ENCODE results near the gene TMEM218. TPM values are rescaled to one million over a fixed set of nuclear protein-coding genes. Genes with fewer than 3 reads are reported as not detected.
A peak's percentile ranks its signal among the peaks of the same experiment; 100 is the strongest.

The TMEM218 gene
- total RNA-seq, 2 donors from 2014 or later, result 8.3 to 15.3 TPM

DNA sequence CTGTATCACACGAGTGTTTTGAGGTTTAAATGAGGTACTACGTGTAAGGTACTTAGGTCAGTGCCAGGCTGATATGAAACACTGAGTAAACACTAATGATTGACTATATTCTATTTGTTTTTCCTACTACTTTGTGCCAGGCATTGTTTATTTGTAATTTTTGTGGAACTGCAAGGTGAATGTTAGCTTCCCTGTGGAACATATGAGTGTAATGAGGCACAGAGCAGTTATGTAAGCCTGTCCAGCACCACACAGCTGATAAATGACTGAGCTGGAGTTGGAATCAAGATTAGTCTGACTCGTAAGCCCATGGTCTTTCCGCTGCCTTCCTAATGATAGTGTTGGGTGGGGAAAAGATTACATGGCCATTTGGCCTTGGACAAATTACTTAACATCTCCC is 42.4 kb downstream of the TMEM218 start:
- H3K4me3 ChIP-seq, result no peak overlapping the region
- no peaks in the 10 kb centered on the region for H3K9me3 ChIP-seq
- TF ChIP-seq, protein P1, sequence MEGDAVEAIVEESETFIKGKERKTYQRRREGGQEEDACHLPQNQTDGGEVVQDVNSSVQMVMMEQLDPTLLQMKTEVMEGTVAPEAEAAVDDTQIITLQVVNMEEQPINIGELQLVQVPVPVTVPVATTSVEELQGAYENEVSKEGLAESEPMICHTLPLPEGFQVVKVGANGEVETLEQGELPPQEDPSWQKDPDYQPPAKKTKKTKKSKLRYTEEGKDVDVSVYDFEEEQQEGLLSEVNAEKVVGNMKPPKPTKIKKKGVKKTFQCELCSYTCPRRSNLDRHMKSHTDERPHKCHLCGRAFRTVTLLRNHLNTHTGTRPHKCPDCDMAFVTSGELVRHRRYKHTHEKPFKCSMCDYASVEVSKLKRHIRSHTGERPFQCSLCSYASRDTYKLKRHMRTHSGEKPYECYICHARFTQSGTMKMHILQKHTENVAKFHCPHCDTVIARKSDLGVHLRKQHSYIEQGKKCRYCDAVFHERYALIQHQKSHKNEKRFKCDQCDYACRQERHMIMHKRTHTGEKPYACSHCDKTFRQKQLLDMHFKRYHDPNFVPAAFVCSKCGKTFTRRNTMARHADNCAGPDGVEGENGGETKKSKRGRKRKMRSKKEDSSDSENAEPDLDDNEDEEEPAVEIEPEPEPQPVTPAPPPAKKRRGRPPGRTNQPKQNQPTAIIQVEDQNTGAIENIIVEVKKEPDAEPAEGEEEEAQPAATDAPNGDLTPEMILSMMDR (IDR thresholded peaks at IDR 0.05), result no peak
- H3K36me3 ChIP-seq, result no peaks in the 10 kb centered on the region
- H3K4me1 ChIP-seq, result peaks cover 0 to under 1% of the 10 kb centered on the region in 2 donors
- DNase-seq (ENCODE audit: low spot score), result no peak
- no peak overlapping the region for H3K27ac ChIP-seq
- no peaks in the 10 kb centered on the region for H3K27me3 ChIP-seq

DNA sequence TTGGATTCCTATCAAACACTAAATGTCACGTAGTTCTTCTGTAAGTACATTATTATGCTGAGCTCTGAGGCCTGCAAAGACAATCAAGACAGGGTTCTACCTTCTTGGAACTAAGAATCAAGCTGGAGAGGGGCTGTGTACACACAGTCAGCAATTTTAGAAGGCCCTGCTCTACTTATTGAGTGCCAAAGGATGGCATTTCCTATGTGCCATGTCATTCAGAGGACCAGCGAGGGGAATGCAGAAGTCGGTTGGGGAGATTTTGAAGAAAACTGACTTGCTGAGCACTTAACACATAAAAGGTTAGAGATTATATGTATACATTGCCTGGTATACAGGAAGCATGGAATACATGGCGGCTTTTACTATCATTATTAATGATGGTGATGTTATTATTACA is 43.1 kb downstream of the TMEM218 start:
- H3K27ac ChIP-seq, result no peak overlapping the region

GRCh38 chr11:125064070-125064469 is 47.4 kb downstream of the TMEM218 start:
- H3K36me3 ChIP-seq, result no peaks in the 10 kb centered on the region
- no peak overlapping the region for H3K27ac ChIP-seq
- TF ChIP-seq, protein P1 (IDR thresholded peaks at IDR 0.05), result no peak
- H3K9me3 ChIP-seq, result no peaks in the 10 kb centered on the region
- peak overlapping the region in 1 of 2 donors; percentile 63 for H3K4me3 ChIP-seq
- H3K4me1 ChIP-seq, result peaks cover 0 to 17% of the 10 kb centered on the region in 2 donors
- DNase-seq (ENCODE audit: low spot score), result no peak
- H3K27me3 ChIP-seq, result no peaks in the 10 kb centered on the region

More for the DNA sequence above, 43.1 kb downstream of the TMEM218 start:
- no peaks in the 10 kb centered on the region for H3K27me3 ChIP-seq
- H3K4me3 ChIP-seq, result no peak overlapping the region
- no peaks in the 10 kb centered on the region for H3K36me3 ChIP-seq
- H3K4me1 ChIP-seq, result peaks cover 0 to 7% of the 10 kb centered on the region in 2 donors
- TF ChIP-seq, protein P1 (IDR thresholded peaks at IDR 0.05), result no peak
- H3K9me3 ChIP-seq, result no peaks in the 10 kb centered on the region
- DNase-seq (ENCODE audit: low spot score), result no peak

DNA sequence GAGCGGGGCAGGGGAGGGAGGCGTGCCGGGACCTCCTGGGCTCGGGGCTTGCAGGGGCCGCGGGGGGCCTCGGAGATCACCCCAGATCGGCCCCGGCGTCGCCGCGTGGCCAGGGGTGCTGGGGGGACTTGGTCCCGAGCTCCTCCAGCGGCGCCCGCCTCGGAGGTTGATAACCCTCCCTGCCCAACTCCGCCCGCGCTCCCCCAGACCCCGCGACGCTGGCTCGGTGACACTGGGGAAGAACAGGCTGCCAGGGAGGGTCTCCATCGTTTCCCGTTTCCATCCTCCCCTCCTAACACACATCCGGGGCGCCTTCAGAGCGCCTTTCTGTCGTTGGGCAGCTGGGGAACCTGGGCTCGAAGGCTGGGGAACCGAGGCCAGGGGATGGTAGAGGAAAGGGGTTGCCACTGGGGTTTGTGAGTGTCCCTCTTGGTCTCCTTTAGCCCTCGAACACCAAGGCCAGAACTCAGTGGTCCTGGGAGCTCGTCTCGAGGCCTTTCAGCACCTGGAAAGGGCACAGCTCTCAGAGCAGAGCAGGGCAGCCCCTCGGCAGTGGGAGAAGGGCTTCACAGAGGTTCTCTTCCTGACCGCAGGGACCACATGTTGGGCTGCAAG is 47.9 kb downstream of the TMEM218 start:
- TF ChIP-seq, protein P1 (IDR thresholded peaks at IDR 0.05), result no peak
- Histone ChIP-seq H3K27me3 (no peaks in the 10 kb centered on the region), H3K27ac (peak overlapping the region; percentile 13 to 72), H3K4me1 (peaks cover 0 to 17% of the 10 kb centered on the region in 2 donors), H3K4me3 (peak overlapping the region; percentile 43 to 63), H3K36me3 (no peaks in the 10 kb centered on the region), H3K9me3 (no peaks in the 10 kb centered on the region)
- DNase-seq (ENCODE audit: low spot score), result no peak

GRCh38 chr11:125062931-125063428 is 48.4 kb downstream of the TMEM218 start, which contains the start of gene SLC37A2:
Gene SLC37A2, plus strand, starts transcription at chr11:125063305. Its CDS starts 63 bp downstream, at chr11:125063368.
- TF ChIP-seq, protein P1 (IDR thresholded peaks at IDR 0.05), result peak in 1 of 2 donors; percentile 59
- peak within 1 kb of the TSS; percentile 13 to 72 for H3K27ac ChIP-seq
- DNase-seq (ENCODE audit: low spot score), result peak; percentile 83
- H3K4me1 ChIP-seq, result peaks cover 0 to 17% of the 10 kb centered on the region in 2 donors
- H3K9me3 ChIP-seq, result no peaks in the 10 kb centered on the region
- no peaks in the 10 kb centered on the region for H3K36me3 ChIP-seq
- H3K27me3 ChIP-seq, result no peaks in the 10 kb centered on the region
- peak within 1 kb of the TSS; percentile 43 to 63 for H3K4me3 ChIP-seq

Data from right atrium auricular region (tissue), 2 donors.